GM19397 (cell line): Measurements from ENCODE around the gene CNTRL.

ENCODE experiments used
- ATAC-seq: cut with Tn5 transposase; IDR thresholded peaks from one replicate; pipeline ENCODE4 v1.9.1; 2021; ENCODE audit warnings: mild to moderate bottlenecking, moderate library complexity; ENCODE audit not compliant: unreplicated experiment

The CNTRL gene

GRCh38 chr9:121225240-121225639 is 150.5 kb downstream of the CNTRL start:
- no peak for ATAC-seq

DNA sequence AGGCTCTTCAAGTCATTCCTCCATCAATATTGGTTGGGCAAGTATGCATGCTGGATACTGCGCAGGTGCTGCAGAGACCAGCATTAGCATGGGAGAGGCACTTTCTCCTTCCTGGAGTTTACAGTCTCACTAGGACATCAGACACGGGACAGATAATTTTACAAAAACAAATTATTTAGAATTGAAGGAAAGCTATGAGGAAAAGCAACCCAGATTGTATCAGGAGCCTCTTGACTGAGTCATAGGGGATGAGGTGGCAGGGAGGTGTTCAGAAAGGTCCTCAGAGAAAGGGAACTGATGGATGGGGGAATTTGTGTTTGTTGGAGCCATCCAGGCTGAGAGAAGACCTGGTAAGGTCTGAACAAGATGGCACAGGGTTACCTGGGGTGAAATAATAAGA is 151.4 kb downstream of the CNTRL start:
- ATAC-seq = no peak
